Measurements from ENCODE around the gene PAM. TPM values are rescaled to one million over a fixed set of nuclear protein-coding genes. Genes with fewer than 3 reads are reported as not detected.

The PAM gene
- total RNA-seq, 1 experiment from 2014 or later, result 60.3 TPM

DNA sequence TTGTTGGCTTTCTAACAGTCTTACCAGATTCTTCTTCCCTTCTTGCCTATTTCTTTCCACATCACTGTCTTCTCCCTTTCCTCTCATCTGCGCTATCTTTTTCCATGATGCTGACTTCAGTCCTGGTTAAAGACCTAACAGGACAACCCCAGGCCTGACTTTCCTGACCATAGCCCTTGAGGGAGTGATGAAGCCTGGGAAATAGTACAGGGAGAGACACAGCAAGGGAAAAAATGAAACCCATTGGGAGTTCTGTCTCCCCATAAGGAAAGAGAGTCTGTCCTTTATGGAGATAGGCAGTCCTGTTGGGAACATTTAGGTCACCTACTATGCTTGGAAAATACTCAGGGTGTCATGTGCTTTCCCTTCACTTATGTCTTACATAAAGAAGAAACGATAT is 272.2 kb downstream of the PAM start:
- Mint-ChIP-seq H3K27ac (ENCODE audit: low read depth, unreplicated experiment) (no peak overlapping the region), H3K4me3 (ENCODE audit: unreplicated experiment) (no peak overlapping the region), H3K36me3 (ENCODE audit: insufficient read depth, unreplicated experiment) (peaks cover 12% of the 10 kb centered on the region), H3K4me1 (ENCODE audit: insufficient read depth, unreplicated experiment) (no peaks in the 10 kb centered on the region), H3K9me3 (ENCODE audit: unreplicated experiment) (no peaks in the 10 kb centered on the region), H3K27me3 (ENCODE audit: insufficient read depth, unreplicated experiment) (no peaks in the 10 kb centered on the region)
- no peak for DNase-seq (ENCODE audit: unreplicated experiment)
- ChIA-PET CTCF (interaction anchor here (2.4 kb wide), 1 partner anchor 13 kb away, joined by 5 read pairs; no protein-coding TSS in a partner anchor), POLR2A (no interaction called here)
- TF ChIP-seq CTCF (IDR thresholded peaks at IDR 0.05; ENCODE audit: unreplicated experiment), result no peak
- intact Hi-C loops (cut with micrococcal nuclease), result no loop called here
- no TSS peak for BruUV-seq (replicated peaks)

DNA sequence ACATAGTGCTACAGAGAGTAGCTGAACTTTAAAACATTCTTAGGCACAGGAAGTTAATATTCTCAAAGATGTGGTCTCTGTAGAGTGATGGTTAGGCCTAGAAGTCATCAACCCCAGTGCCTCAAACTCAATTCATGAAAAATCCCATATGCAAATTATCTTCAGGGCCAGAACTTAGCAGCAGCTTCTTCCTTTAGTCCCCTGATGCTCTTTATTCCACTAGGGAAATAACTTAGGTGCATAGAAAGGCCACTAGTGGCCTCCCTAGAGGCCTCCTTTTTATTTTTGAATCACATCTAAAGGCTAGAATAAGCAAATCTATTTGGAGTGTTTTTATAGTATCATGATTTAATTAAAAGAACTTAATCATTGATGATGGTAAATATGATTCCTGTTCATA is 276.5 kb downstream of the PAM start:
- no TSS peak for BruUV-seq (replicated peaks)
- H3K27ac Mint-ChIP-seq (ENCODE audit: low read depth, unreplicated experiment), result no peak overlapping the region
- POLR2A ChIA-PET, result no interaction called here
- no peaks in the 10 kb centered on the region for H3K4me1 Mint-ChIP-seq (ENCODE audit: insufficient read depth, unreplicated experiment)
- peaks cover 12% of the 10 kb centered on the region for H3K36me3 Mint-ChIP-seq (ENCODE audit: insufficient read depth, unreplicated experiment)
- no peak overlapping the region for H3K4me3 Mint-ChIP-seq (ENCODE audit: unreplicated experiment)
- H3K27me3 Mint-ChIP-seq (ENCODE audit: insufficient read depth, unreplicated experiment), result no peaks in the 10 kb centered on the region
- intact Hi-C loops (cut with micrococcal nuclease), result no loop called here
- TF ChIP-seq CTCF (IDR thresholded peaks at IDR 0.05; ENCODE audit: unreplicated experiment), result no peak
- no peak for DNase-seq (ENCODE audit: unreplicated experiment)
- no peaks in the 10 kb centered on the region for H3K9me3 Mint-ChIP-seq (ENCODE audit: unreplicated experiment)
- CTCF ChIA-PET, result interaction anchor here (0.7 to 1.6 kb wide), 11 partner anchors 8 to 326 kb away, joined by 3 to 7 read pairs (median 4); no protein-coding TSS in a partner anchor

- TF ChIP-seq CTCF (IDR thresholded peaks at IDR 0.05; ENCODE audit: unreplicated experiment), result no peak
- intact Hi-C loops (cut with micrococcal nuclease), result no loop called here
- DNase-seq (ENCODE audit: unreplicated experiment), result no peak
- no TSS peak for BruUV-seq (replicated peaks)
- H3K27ac Mint-ChIP-seq (ENCODE audit: low read depth, unreplicated experiment), result no peak overlapping the region
- no peaks in the 10 kb centered on the region for H3K9me3 Mint-ChIP-seq (ENCODE audit: unreplicated experiment)
- CTCF ChIA-PET, result interaction anchor here (0.6 to 1.4 kb wide), 3 partner anchors 253 to 449 kb away, joined by 3 read pairs; no protein-coding TSS in a partner anchor
- H3K36me3 Mint-ChIP-seq (ENCODE audit: insufficient read depth, unreplicated experiment), result no peaks in the 10 kb centered on the region
- no peaks in the 10 kb centered on the region for H3K27me3 Mint-ChIP-seq (ENCODE audit: insufficient read depth, unreplicated experiment)
- no peak overlapping the region for H3K4me3 Mint-ChIP-seq (ENCODE audit: unreplicated experiment)
- no peaks in the 10 kb centered on the region for H3K4me1 Mint-ChIP-seq (ENCODE audit: insufficient read depth, unreplicated experiment)
- POLR2A ChIA-PET, result no interaction called here
Measured at GRCh38 chr5:103033696-103034095, 278.6 kb downstream of the PAM start.

- CTCF ChIA-PET, result interaction anchor here (1.2 to 1.4 kb wide), 2 partner anchors 254 to 450 kb away, joined by 3 read pairs; no protein-coding TSS in a partner anchor
- H3K9me3 Mint-ChIP-seq (ENCODE audit: unreplicated experiment), result no peaks in the 10 kb centered on the region
Measured at GRCh38 chr5:103034662-103035392, 279.7 kb downstream of the PAM start.

More at GRCh38 chr5:103034662-103035392, 279.7 kb downstream of the PAM start:
- Mint-ChIP-seq H3K4me3 (ENCODE audit: unreplicated experiment) (no peak overlapping the region), H3K36me3 (ENCODE audit: insufficient read depth, unreplicated experiment) (no peaks in the 10 kb centered on the region), H3K4me1 (ENCODE audit: insufficient read depth, unreplicated experiment) (no peaks in the 10 kb centered on the region), H3K27me3 (ENCODE audit: insufficient read depth, unreplicated experiment) (no peaks in the 10 kb centered on the region), H3K27ac (ENCODE audit: low read depth, unreplicated experiment) (no peak overlapping the region)
- intact Hi-C loops (cut with micrococcal nuclease), result no loop called here
- POLR2A ChIA-PET, result no interaction called here
- no TSS peak for BruUV-seq (replicated peaks)
- no peak for TF ChIP-seq CTCF (IDR thresholded peaks at IDR 0.05; ENCODE audit: unreplicated experiment)
- no peak for DNase-seq (ENCODE audit: unreplicated experiment)
